Anterior cingulate cortex (tissue), 58 donors: ENCODE measurements around the gene NAV2.

ENCODE experiments used
- DNase-seq, 58 donors: peaks; one replicate each; lab custom pipeline; 2025; lab: John Stamatoyannopoulos, UW

NAV2 gene

GRCh38 chr11:20155683-20156279, 443.1 kb downstream of the NAV2 start:
- no peak for DNase-seq

- no peak for DNase-seq
Observed at GRCh38 chr11:20156280-20156875, 443.7 kb downstream of the NAV2 start.

GRCh38 chr11:20156876-20157613, 444.4 kb downstream of the NAV2 start:
- no peak for DNase-seq

- DNase-seq, result no peak
Observed at GRCh38 chr11:20157728-20158127, 445.1 kb downstream of the NAV2 start.

GRCh38 chr11:20158597-20159257, 446.1 kb downstream of the NAV2 start:
- DNase-seq, result peak in 12 of 58 donors; percentile 1 to 22 (median 5)

- DNase-seq, result no peak
Observed at GRCh38 chr11:20159466-20160381, 447.1 kb downstream of the NAV2 start.

GRCh38 chr11:20160425-20161229, 448.0 kb downstream of the NAV2 start, which contains the start of gene DBX1:
Gene DBX1 (minus strand): TSS chr11:20160475. CDS start chr11:20160324, 151 bp downstream.
- DNase-seq, result no peak

- no peak for DNase-seq
Observed at GRCh38 chr11:20161230-20161918, 448.7 kb downstream of the NAV2 start.

GRCh38 chr11:20161923-20162744, 449.5 kb downstream of the NAV2 start:
- no peak for DNase-seq

GRCh38 chr11:20162824-20163782, 450.5 kb downstream of the NAV2 start:
- DNase-seq, result no peak

GRCh38 chr11:20163783-20164481, 451.3 kb downstream of the NAV2 start:
- no peak for DNase-seq
